GM18519 (cell line): ENCODE results near the gene RAB24.
A peak's percentile ranks its signal among the peaks of the same experiment; 100 is the strongest.
"Not testable (repeated sequence)": the region's sequence is repeated elsewhere in the genome, so short reads cannot be mapped to it uniquely, and the experiment has no call there.

Experiments used
- ATAC-seq: cut with Tn5 transposase; IDR thresholded peaks from one replicate; pipeline ENCODE4 v1.9.1; 2021; ENCODE audit warnings: mild to moderate bottlenecking, moderate library complexity; ENCODE audit not compliant: unreplicated experiment, low FRiP score

The RAB24 gene

GRCh38 chr5:177303121-177303924 is at the start of gene RAB24, which contains the start of gene PRELID1:
TSS of gene RAB24 (minus strand) at chr5:177303719. CDS start at chr5:177303288, 431 bp downstream.
TSS of gene PRELID1 (plus strand) at chr5:177303799. CDS start at chr5:177303986, 187 bp downstream.
- ATAC-seq = peak; percentile 50

- ATAC-seq = no peak
Observed at GRCh38 chr5:177353093-177353492, 49.6 kb upstream of the RAB24 start.

GRCh38 chr5:177351392-177352329 is 48.1 kb upstream of the RAB24 start, which contains the start of gene LMAN2:
TSS of gene LMAN2 (minus strand) at chr5:177351668. CDS start at chr5:177351647, 21 bp downstream.
- ATAC-seq = peak; percentile 81

- ATAC-seq = no peak
Observed at GRCh38 chr5:177350776-177351391, 47.4 kb upstream of the RAB24 start.

GRCh38 chr5:177349762-177350161 is 46.2 kb upstream of the RAB24 start:
- no peak for ATAC-seq

- ATAC-seq = no peak
Observed at GRCh38 chr5:177349362-177349647, 45.8 kb upstream of the RAB24 start.

GRCh38 chr5:177347699-177348098 is 44.2 kb upstream of the RAB24 start:
- no peak for ATAC-seq

GRCh38 chr5:177346820-177347219 is 43.3 kb upstream of the RAB24 start:
- no peak for ATAC-seq

- ATAC-seq = no peak
Observed at GRCh38 chr5:177344891-177345290, 41.4 kb upstream of the RAB24 start.

- no peak for ATAC-seq
Observed at GRCh38 chr5:177343777-177344176, 40.3 kb upstream of the RAB24 start.

- ATAC-seq = not testable (repeated sequence)
Observed at GRCh38 chr5:177343000-177343399, 39.5 kb upstream of the RAB24 start.

- ATAC-seq = no peak
Observed at GRCh38 chr5:177339107-177339638, 35.7 kb upstream of the RAB24 start.

GRCh38 chr5:177338251-177339106 is 35.0 kb upstream of the RAB24 start:
- ATAC-seq = no peak

GRCh38 chr5:177336603-177337494 is 33.3 kb upstream of the RAB24 start:
- ATAC-seq = no peak

- ATAC-seq = no peak
Observed at GRCh38 chr5:177336112-177336511, 32.6 kb upstream of the RAB24 start.

GRCh38 chr5:177335701-177336065 is 32.2 kb upstream of the RAB24 start:
- no peak for ATAC-seq

- no peak for ATAC-seq
Observed at GRCh38 chr5:177334781-177335700, 31.5 kb upstream of the RAB24 start.

- no peak for ATAC-seq
Observed at GRCh38 chr5:177334155-177334551, 30.6 kb upstream of the RAB24 start.
